GM23338 (cell line): ENCODE measurements around the gene IFITM5. TPM values are rescaled to one million over a fixed set of nuclear protein-coding genes. Genes with fewer than 3 reads are reported as not detected.

ENCODE experiments used
- ATAC-seq: fragments of 200-7000 bp; cut with Tn5 transposase; 3 replicates; pipeline ENCODE4 v1.9.1; 2020
- DNase-seq: peaks from one replicate; pipeline ENCODE4 v3.0.0-alpha.2; 2015; ENCODE audit warnings: low spot score
- H2AFZ ChIP-seq: fragments of 200-600 bp; sonication (generic); 2 replicates; pipeline ENCODE4 v1.8.0; 2016; ENCODE audit warnings: antibody characterized with exemption, mild to moderate bottlenecking, moderate library complexity
- H3F3A ChIP-seq: fragments of 200-600 bp; sonication (generic); replicated peaks from 2 replicates; pipeline ENCODE4 v1.8.0; 2017; ENCODE audit warnings: antibody characterized with exemption, mixed run types, low read depth
- H3K27ac ChIP-seq: fragments of 200-600 bp; sonication (generic); 2 replicates; pipeline ENCODE4 v1.6.1; 2016; ENCODE audit warnings: low read depth
- H3K27me3 ChIP-seq: fragments of 200-600 bp; sonication (generic); 2 replicates; pipeline ENCODE4 v1.8.0; 2016; ENCODE audit warnings: mild to moderate bottlenecking, mixed run types, moderate library complexity; ENCODE audit not compliant: insufficient read depth
- H3K36me3 ChIP-seq: fragments of 200-600 bp; sonication (generic); 2 replicates; pipeline ENCODE4 v1.8.0; 2016; ENCODE audit warnings: mild to moderate bottlenecking; ENCODE audit not compliant: insufficient read depth
- H3K4me1 ChIP-seq: fragments of 200-600 bp; sonication (generic); 2 replicates; pipeline ENCODE4 v1.8.0; 2016; ENCODE audit warnings: mild to moderate bottlenecking, moderate library complexity; ENCODE audit not compliant: insufficient read depth
- H3K4me2 ChIP-seq: fragments of 200-600 bp; sonication (generic); 2 replicates; pipeline ENCODE4 v1.7.1; 2017; ENCODE audit warnings: mixed run types
- H3K4me3 ChIP-seq: fragments of 200-600 bp; sonication (generic); 2 replicates; pipeline ENCODE4 v1.6.1; 2016; ENCODE audit warnings: mixed run types
- H3K79me2 ChIP-seq: fragments of 200-600 bp; sonication (generic); replicated peaks from 2 replicates; pipeline ENCODE4 v1.8.0; 2017; ENCODE audit warnings: mild to moderate bottlenecking; ENCODE audit not compliant: insufficient read depth
- H3K9me2 ChIP-seq: fragments of 200-600 bp; sonication (generic); 2 replicates; pipeline ENCODE4 v1.8.0; 2017; ENCODE audit not compliant: insufficient read depth
- H4K20me1 ChIP-seq: fragments of 200-600 bp; sonication (generic); replicated peaks from 2 replicates; pipeline ENCODE4 v1.8.0; 2017; ENCODE audit warnings: mild to moderate bottlenecking; ENCODE audit not compliant: insufficient read depth
- H3K27ac Mint-ChIP-seq: 2 replicates; pipeline ENCODE4 v1.8.0; 2020; ENCODE audit warnings: inconsistent platforms, mild to moderate bottlenecking, moderate library complexity, mixed read lengths
- H3K27me3 Mint-ChIP-seq: 3 replicates; pipeline ENCODE4 v1.8.0; 2022; ENCODE audit warnings: low read depth, mild to moderate bottlenecking, moderate library complexity, mixed read lengths, inconsistent platforms; ENCODE audit not compliant: insufficient read depth, poor library complexity
- H3K36me3 Mint-ChIP-seq: 3 replicates; pipeline ENCODE4 v1.8.0; 2021; ENCODE audit warnings: low read depth, mild to moderate bottlenecking, inconsistent platforms, moderate library complexity, mixed read lengths
- H3K4me1 Mint-ChIP-seq: 3 replicates; pipeline ENCODE4 v1.8.0; 2020; ENCODE audit warnings: mild to moderate bottlenecking, inconsistent platforms, mixed read lengths
- H3K4me3 Mint-ChIP-seq: 3 replicates; pipeline ENCODE4 v1.8.0; 2021; ENCODE audit warnings: moderate library complexity, mild to moderate bottlenecking, inconsistent platforms, mixed read lengths
- H3K9me3 Mint-ChIP-seq: 3 replicates; pipeline ENCODE4 v1.8.0; 2020; ENCODE audit warnings: moderate library complexity, mild to moderate bottlenecking, inconsistent platforms, mixed read lengths
- EZH2 ChIP-seq: fragments of 200-600 bp; sonication (generic); IDR thresholded peaks from one replicate; pipeline ENCODE4 v1.8.0; 2017; ENCODE audit warnings: antibody characterized with exemption, mild to moderate bottlenecking, low read depth; ENCODE audit not compliant: unreplicated experiment
- NANOG ChIP-seq: IDR thresholded peaks from 2 replicates; pipeline ENCODE4 v1.6.1; 2016; ENCODE audit warnings: antibody characterized with exemption, borderline replicate concordance
- POLR2AphosphoS5 ChIP-seq: IDR thresholded peaks from 2 replicates; pipeline ENCODE4 v1.6.1; 2016; ENCODE audit warnings: antibody characterized with exemption, low read depth
- STAT1 ChIP-seq: IDR thresholded peaks from one replicate; pipeline ENCODE4 v1.6.1; 2016; ENCODE audit warnings: antibody characterized with exemption; ENCODE audit not compliant: unreplicated experiment
- polyA plus RNA-seq: library from polyadenylated mRNA; unstranded; fragments of >200 nt; fragmentation: Nextera tagmentation; extraction: Ambion mirVana; gene quantifications from 2 replicates; pipeline ENCODE4 v1.2.1, GENCODE V29; 2016
- total RNA-seq: library from RNA; depleted of rRNA; stranded (reverse); fragments of >200 nt; shearing (Covaris generic); gene quantifications from 2 replicates; pipeline ENCODE4 v1.2.3, GENCODE V29; 2014
- TF ChIP-seq, protein P1 (sequence below): fragments of 250-450 bp; sonication (Bioruptor Pico); IDR thresholded peaks from 2 replicates; pipeline ENCODE4 v1.5.0; 2020; ENCODE audit warnings: mild to moderate bottlenecking, moderate library complexity
- TF ChIP-seq, protein P2 (sequence below), 2 experiments: fragments of 200-600 bp in 1 of 2; sonication (generic) in 1 of 2; conservative IDR thresholded peaks; 2 replicates each; pipeline versions ENCODE4 v1.5.1 to v1.6.1; 2016 to 2017; ENCODE audit warnings: antibody characterized with exemption in 2 of 2, low read depth in 2 of 2, mild to moderate bottlenecking in 2 of 2, moderate library complexity in 1 of 2
- TF ChIP-seq, protein P3 (sequence below): IDR thresholded peaks from 2 replicates; pipeline ENCODE4 v1.6.1; 2016; ENCODE audit warnings: antibody characterized with exemption

Gene IFITM5
- total and polyA plus RNA-seq, 2 experiments from 2014 or later: not detected

DNA sequence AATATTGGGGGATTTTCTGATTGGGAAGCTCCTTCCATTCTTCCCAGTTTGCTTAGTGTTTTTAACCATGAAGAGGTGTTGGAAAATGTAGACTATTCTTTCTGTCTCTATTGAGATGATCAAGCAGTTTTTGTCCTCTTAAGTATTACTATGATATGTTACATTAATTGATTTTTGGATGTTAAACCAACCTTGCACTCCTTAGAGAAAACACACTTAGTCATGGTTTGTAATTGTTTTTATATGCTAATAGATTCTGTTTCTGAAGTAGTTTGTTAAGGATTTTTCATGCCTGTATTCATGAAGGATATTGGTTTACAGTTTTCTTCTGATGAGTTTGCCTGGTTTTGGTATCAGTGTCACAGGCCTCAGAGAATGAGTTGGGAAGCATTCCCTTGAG lies 23.1 kb downstream of the IFITM5 start (continued):
- TF ChIP-seq, protein P1, sequence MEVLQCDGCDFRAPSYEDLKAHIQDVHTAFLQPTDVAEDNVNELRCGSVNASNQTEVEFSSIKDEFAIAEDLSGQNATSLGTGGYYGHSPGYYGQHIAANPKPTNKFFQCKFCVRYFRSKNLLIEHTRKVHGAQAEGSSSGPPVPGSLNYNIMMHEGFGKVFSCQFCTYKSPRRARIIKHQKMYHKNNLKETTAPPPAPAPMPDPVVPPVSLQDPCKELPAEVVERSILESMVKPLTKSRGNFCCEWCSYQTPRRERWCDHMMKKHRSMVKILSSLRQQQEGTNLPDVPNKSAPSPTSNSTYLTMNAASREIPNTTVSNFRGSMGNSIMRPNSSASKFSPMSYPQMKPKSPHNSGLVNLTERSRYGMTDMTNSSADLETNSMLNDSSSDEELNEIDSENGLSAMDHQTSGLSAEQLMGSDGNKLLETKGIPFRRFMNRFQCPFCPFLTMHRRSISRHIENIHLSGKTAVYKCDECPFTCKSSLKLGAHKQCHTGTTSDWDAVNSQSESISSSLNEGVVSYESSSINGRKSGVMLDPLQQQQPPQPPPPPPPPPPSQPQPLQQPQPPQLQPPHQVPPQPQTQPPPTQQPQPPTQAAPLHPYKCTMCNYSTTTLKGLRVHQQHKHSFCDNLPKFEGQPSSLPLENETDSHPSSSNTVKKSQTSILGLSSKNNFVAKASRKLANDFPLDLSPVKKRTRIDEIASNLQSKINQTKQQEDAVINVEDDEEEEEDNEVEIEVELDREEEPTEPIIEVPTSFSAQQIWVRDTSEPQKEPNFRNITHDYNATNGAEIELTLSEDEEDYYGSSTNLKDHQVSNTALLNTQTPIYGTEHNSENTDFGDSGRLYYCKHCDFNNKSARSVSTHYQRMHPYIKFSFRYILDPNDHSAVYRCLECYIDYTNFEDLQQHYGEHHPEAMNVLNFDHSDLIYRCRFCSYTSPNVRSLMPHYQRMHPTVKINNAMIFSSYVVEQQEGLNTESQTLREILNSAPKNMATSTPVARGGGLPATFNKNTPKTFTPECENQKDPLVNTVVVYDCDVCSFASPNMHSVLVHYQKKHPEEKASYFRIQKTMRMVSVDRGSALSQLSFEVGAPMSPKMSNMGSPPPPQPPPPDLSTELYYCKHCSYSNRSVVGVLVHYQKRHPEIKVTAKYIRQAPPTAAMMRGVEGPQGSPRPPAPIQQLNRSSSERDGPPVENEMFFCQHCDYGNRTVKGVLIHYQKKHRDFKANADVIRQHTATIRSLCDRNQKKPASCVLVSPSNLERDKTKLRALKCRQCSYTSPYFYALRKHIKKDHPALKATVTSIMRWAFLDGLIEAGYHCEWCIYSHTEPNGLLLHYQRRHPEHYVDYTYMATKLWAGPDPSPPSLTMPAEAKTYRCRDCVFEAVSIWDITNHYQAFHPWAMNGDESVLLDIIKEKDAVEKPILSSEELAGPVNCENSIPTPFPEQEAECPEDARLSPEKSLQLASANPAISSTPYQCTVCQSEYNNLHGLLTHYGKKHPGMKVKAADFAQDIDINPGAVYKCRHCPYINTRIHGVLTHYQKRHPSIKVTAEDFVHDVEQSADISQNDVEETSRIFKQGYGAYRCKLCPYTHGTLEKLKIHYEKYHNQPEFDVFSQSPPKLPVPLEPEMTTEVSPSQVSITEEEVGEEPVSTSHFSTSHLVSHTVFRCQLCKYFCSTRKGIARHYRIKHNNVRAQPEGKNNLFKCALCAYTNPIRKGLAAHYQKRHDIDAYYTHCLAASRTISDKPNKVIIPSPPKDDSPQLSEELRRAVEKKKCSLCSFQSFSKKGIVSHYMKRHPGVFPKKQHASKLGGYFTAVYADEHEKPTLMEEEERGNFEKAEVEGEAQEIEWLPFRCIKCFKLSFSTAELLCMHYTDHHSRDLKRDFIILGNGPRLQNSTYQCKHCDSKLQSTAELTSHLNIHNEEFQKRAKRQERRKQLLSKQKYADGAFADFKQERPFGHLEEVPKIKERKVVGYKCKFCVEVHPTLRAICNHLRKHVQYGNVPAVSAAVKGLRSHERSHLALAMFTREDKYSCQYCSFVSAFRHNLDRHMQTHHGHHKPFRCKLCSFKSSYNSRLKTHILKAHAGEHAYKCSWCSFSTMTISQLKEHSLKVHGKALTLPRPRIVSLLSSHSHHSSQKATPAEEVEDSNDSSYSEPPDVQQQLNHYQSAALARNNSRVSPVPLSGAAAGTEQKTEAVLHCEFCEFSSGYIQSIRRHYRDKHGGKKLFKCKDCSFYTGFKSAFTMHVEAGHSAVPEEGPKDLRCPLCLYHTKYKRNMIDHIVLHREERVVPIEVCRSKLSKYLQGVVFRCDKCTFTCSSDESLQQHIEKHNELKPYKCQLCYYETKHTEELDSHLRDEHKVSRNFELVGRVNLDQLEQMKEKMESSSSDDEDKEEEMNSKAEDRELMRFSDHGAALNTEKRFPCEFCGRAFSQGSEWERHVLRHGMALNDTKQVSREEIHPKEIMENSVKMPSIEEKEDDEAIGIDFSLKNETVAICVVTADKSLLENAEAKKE (CRISPR knock-in tag): no peak
- TF ChIP-seq NANOG (no peak), EZH2 (no peak), POLR2AphosphoS5 (no peak)
- TF ChIP-seq, protein P2, sequence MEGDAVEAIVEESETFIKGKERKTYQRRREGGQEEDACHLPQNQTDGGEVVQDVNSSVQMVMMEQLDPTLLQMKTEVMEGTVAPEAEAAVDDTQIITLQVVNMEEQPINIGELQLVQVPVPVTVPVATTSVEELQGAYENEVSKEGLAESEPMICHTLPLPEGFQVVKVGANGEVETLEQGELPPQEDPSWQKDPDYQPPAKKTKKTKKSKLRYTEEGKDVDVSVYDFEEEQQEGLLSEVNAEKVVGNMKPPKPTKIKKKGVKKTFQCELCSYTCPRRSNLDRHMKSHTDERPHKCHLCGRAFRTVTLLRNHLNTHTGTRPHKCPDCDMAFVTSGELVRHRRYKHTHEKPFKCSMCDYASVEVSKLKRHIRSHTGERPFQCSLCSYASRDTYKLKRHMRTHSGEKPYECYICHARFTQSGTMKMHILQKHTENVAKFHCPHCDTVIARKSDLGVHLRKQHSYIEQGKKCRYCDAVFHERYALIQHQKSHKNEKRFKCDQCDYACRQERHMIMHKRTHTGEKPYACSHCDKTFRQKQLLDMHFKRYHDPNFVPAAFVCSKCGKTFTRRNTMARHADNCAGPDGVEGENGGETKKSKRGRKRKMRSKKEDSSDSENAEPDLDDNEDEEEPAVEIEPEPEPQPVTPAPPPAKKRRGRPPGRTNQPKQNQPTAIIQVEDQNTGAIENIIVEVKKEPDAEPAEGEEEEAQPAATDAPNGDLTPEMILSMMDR (conservative IDR thresholded peaks at IDR 0.05; ENCODE audit: low read depth in 2 of 2): no peak

DNA sequence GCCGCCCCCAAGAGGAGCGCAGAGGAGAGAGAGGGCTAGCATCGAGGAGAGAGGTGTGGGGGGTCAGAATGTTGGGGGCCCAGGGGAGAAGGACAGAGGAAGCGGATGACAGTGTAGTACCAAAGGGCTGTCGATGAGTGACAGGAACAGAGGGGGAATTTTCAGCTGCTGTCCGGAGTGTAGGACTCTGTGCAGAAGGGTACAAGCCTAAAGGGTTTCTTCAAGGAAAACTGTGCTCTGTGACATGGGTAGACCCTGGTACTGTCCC lies 26.5 kb downstream of the IFITM5 start:
- Mint-ChIP-seq H3K4me3 (no peak overlapping the region; the same call in 2 of the 3 replicates), H3K27ac (no peak overlapping the region), H3K36me3 (peaks cover 3% of the 10 kb centered on the region; the same call in 1 of the 3 replicates)
- no peak for TF ChIP-seq POLR2AphosphoS5
- TF ChIP-seq, protein P1 (CRISPR knock-in tag): no peak
- TF ChIP-seq, protein P3, sequence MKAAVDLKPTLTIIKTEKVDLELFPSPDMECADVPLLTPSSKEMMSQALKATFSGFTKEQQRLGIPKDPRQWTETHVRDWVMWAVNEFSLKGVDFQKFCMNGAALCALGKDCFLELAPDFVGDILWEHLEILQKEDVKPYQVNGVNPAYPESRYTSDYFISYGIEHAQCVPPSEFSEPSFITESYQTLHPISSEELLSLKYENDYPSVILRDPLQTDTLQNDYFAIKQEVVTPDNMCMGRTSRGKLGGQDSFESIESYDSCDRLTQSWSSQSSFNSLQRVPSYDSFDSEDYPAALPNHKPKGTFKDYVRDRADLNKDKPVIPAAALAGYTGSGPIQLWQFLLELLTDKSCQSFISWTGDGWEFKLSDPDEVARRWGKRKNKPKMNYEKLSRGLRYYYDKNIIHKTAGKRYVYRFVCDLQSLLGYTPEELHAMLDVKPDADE: no peak
- no peak for TF ChIP-seq STAT1

More for the DNA sequence above, 26.5 kb downstream of the IFITM5 start:
- no peaks in the 10 kb centered on the region for H4K20me1 ChIP-seq
- Mint-ChIP-seq H3K27me3 (peaks cover 14% of the 10 kb centered on the region), H3K4me1 (peaks cover 26% of the 10 kb centered on the region), H3K9me3 (peaks cover 2% of the 10 kb centered on the region; the same call in 1 of the 3 replicates)
- H3K36me3 ChIP-seq: no peaks in the 10 kb centered on the region
- 0 out of 2 replicates have a peak, but pooled peaks cover 6% of the 10 kb centered on the region for H3F3A ChIP-seq
- H3K27ac ChIP-seq: no peak overlapping the region
- peaks cover 14% of the 10 kb centered on the region; the same call in 1 of the 2 replicates for H3K4me1 ChIP-seq
- no peaks in the 10 kb centered on the region for H3K79me2 ChIP-seq
- no peak overlapping the region for H2AFZ ChIP-seq
- DNase-seq: no peak
- ATAC-seq: no peak
- no peaks in the 10 kb centered on the region for H3K9me2 ChIP-seq
- peaks cover 2% of the 10 kb centered on the region; the same call in 1 of the 2 replicates for H3K27me3 ChIP-seq
- no peak overlapping the region for H3K4me2 ChIP-seq
- H3K4me3 ChIP-seq: no peak overlapping the region
